B cell (primary cell): ENCODE results near the gene SBK2.

Experiments
- CTCF ChIP-seq: fragments of 200-600 bp; IDR thresholded peaks from one replicate; pipeline ENCODE4 v1.8.0; 2022; ENCODE audit warnings: antibody characterized with exemption, mild to moderate bottlenecking
- EZH2 ChIP-seq: IDR thresholded peaks from 2 replicates; pipeline ENCODE4 v1.6.1; 2012; ENCODE audit warnings: borderline replicate concordance, low read depth, mild to moderate bottlenecking, moderate library complexity, low read length; ENCODE audit not compliant: insufficient read depth, poor library complexity, severe bottlenecking

GRCh38 chr19:55581823-55582223 lies 44.9 kb upstream of the SBK2 start:
- TF ChIP-seq CTCF (no peak), EZH2 (no peak)
